GM12878 (cell line): Measurements from ENCODE around the gene PRR5L. TPM values are rescaled to one million over a fixed set of nuclear protein-coding genes. Genes with fewer than 3 reads are reported as not detected.
A peak's percentile ranks its signal among the peaks of the same experiment; 100 is the strongest.

Experiments used
- ASH2L ChIP-seq: fragments of 300-600, 200-600 bp; sonication (generic); IDR thresholded peaks from 2 replicates; pipeline ENCODE4 v1.6.1; 2017; ENCODE audit warnings: low read depth, mild to moderate bottlenecking, borderline replicate concordance
- BRCA1 ChIP-seq: IDR thresholded peaks from 2 replicates; pipeline ENCODE4 v1.6.1; 2011; ENCODE audit warnings: low read depth, low read length, improper control_type of control experiment
- CBFB ChIP-seq: IDR thresholded peaks from 2 replicates; pipeline ENCODE4 v1.6.1; 2016; ENCODE audit warnings: antibody characterized with exemption, low read depth
- CBX5 ChIP-seq: sonication (generic); IDR thresholded peaks from 2 replicates; pipeline ENCODE4 v1.6.1; 2016; ENCODE audit warnings: low read depth, moderate library complexity, mild to moderate bottlenecking, inconsistent platforms
- CHD1 ChIP-seq: IDR thresholded peaks from 2 replicates; pipeline ENCODE4 v1.6.1; 2012; ENCODE audit warnings: low read depth, low read length, improper control_type of control experiment
- HDAC6 ChIP-seq: fragments of 200-600 bp; sonication (generic); IDR thresholded peaks from one replicate; pipeline ENCODE4 v1.8.0; 2017; ENCODE audit warnings: antibody characterized with exemption; ENCODE audit not compliant: unreplicated experiment
- KDM1A ChIP-seq: fragments of 200-600 bp; sonication (generic); IDR thresholded peaks from 2 replicates; pipeline ENCODE4 v1.6.1; 2016; ENCODE audit warnings: borderline replicate concordance
- NR2C2 ChIP-seq: IDR thresholded peaks from 2 replicates; pipeline ENCODE4 v1.6.1; 2011; ENCODE audit warnings: borderline replicate concordance, low read depth; ENCODE audit not compliant: control insufficient read depth, insufficient read length
- POU2F2 ChIP-seq: IDR thresholded peaks from 3 replicates; pipeline ENCODE4 v1.6.1; 2011; ENCODE audit warnings: low read depth, mild to moderate bottlenecking, low read length, borderline replicate concordance
- RAD51 ChIP-seq: fragments of 450-650 bp; IDR thresholded peaks from 2 replicates; pipeline ENCODE4 v1.6.1; 2016; ENCODE audit warnings: moderate library complexity, mild to moderate bottlenecking, inconsistent platforms
- RBBP5 ChIP-seq: fragments of 200-600 bp; sonication (generic); conservative IDR thresholded peaks from 2 replicates; pipeline ENCODE4 v1.6.1; 2016
- SP1 ChIP-seq: IDR thresholded peaks from one replicate; pipeline ENCODE4 v1.6.1; 2011; ENCODE audit warnings: low read depth, low read length
- SRF ChIP-seq, 2 experiments: IDR thresholded peaks; 2 replicates each; pipeline ENCODE4 v1.6.1; 2011; ENCODE audit warnings: low read depth in 2 of 2, low read length in 2 of 2, mild to moderate bottlenecking in 1 of 2, moderate library complexity in 1 of 2
- STAT3 ChIP-seq: IDR thresholded peaks from 2 replicates; pipeline ENCODE4 v1.6.1; 2011; ENCODE audit warnings: low read depth, low read length, improper control_type of control experiment
- TCF12 ChIP-seq: IDR thresholded peaks from 2 replicates; pipeline ENCODE4 v1.6.1; 2011; ENCODE audit warnings: low read depth, mild to moderate bottlenecking, low read length
- ZBTB11 ChIP-seq: fragments of 450-650 bp; formaldehyde crosslinking; IDR thresholded peaks from 2 replicates; pipeline ENCODE4 v1.5.0; 2022; ENCODE audit warnings: mild to moderate bottlenecking, missing genetic modification characterization
- ZNF24 ChIP-seq: fragments of 450-650 bp; IDR thresholded peaks from 2 replicates; pipeline ENCODE4 v1.6.1; 2017; ENCODE audit warnings: antibody characterized with exemption, mild to moderate bottlenecking
- ZNF384 ChIP-seq: IDR thresholded peaks from 2 replicates; pipeline ENCODE4 v1.6.1; 2012; ENCODE audit warnings: low read depth, mild to moderate bottlenecking, low read length, improper control_type of control experiment, borderline replicate concordance
- ZSCAN29 ChIP-seq: fragments of 450-650 bp; IDR thresholded peaks from 2 replicates; pipeline ENCODE4 v1.6.1; 2017; ENCODE audit warnings: mild to moderate bottlenecking, moderate library complexity
- polyA plus RNA-seq, 11 experiments: library from polyadenylated mRNA; depleted of rRNA in 4 of 11; unstranded in 6 of 11; stranded (reverse) in 5 of 11; fragments of >200 nt; fragmentation: Nextera tagmentation in 4 of 11; fragmentation: Illumina TruSeq in 1 of 11; extraction: Ambion mirVana in 4 of 11; extraction: Trizol in 1 of 11; gene quantifications; 1 replicate in 1 of 11; 2 replicates in 10 of 11; pipeline versions ENCODE4 v1.2.1 to v1.2.3, GENCODE V29; 2011 to 2016; ENCODE audit warnings: inconsistent platforms in 2 of 11, missing spikeins in 2 of 11, low read depth in 1 of 11
- total RNA-seq, 4 experiments: library from RNA; depleted of rRNA in 3 of 4; stranded (reverse); fragments of >200 nt in 3 of 4; fragmentation: Illumina TruSeq in 1 of 4; extraction: Trizol in 1 of 4; gene quantifications; 2 replicates each; pipeline versions ENCODE4 v1.2.1 to v1.2.3, GENCODE V29; 2013 to 2021
- TF ChIP-seq, protein P1 (sequence below): fragments of 450-650 bp; formaldehyde crosslinking; IDR thresholded peaks from 2 replicates; pipeline ENCODE4 v1.4.0; 2022; ENCODE audit warnings: mild to moderate bottlenecking, moderate library complexity
- TF ChIP-seq, protein P2 (sequence below): fragments of 450-650 bp; IDR thresholded peaks from 2 replicates; pipeline ENCODE4 v1.6.1; 2018; ENCODE audit warnings: borderline replicate concordance, mild to moderate bottlenecking; ENCODE audit not compliant: partially characterized antibody

PRR5L gene
- total and polyA plus RNA-seq, 10 of the 15 experiments (the other 5 are each of a cell fraction or from before 2014, with no cell fraction given), result 0.11 to 4.2 (median 0.67) TPM; not detected in 1

- TF ChIP-seq SP1 (peak; percentile 48), KDM1A (no peak), RBBP5 (no peak), CBX5 (peak; percentile 66; the same call in 1 of the 2 replicates), POU2F2 (peak; percentile 59; the same call in 1 of the 3 replicates), ZNF24 (peak; percentile 71; the same call in 1 of the 2 replicates), ZSCAN29 (no peak), HDAC6 (no peak), NR2C2 (no peak), STAT3 (no peak), CBFB (peak; percentile 62), ZBTB11 (no peak), ZNF384 (no peak), SRF (IDR thresholded peaks at IDR 0.05; ENCODE audit: low read depth in 2 of 2, low read length in 2 of 2) (no peak), CHD1 (no peak), ASH2L (peak; percentile 79; the same call in 1 of the 2 replicates), BRCA1 (no peak), RAD51 (no peak), TCF12 (peak; percentile 62; the same call in 1 of the 2 replicates)
- TF ChIP-seq, protein P1, sequence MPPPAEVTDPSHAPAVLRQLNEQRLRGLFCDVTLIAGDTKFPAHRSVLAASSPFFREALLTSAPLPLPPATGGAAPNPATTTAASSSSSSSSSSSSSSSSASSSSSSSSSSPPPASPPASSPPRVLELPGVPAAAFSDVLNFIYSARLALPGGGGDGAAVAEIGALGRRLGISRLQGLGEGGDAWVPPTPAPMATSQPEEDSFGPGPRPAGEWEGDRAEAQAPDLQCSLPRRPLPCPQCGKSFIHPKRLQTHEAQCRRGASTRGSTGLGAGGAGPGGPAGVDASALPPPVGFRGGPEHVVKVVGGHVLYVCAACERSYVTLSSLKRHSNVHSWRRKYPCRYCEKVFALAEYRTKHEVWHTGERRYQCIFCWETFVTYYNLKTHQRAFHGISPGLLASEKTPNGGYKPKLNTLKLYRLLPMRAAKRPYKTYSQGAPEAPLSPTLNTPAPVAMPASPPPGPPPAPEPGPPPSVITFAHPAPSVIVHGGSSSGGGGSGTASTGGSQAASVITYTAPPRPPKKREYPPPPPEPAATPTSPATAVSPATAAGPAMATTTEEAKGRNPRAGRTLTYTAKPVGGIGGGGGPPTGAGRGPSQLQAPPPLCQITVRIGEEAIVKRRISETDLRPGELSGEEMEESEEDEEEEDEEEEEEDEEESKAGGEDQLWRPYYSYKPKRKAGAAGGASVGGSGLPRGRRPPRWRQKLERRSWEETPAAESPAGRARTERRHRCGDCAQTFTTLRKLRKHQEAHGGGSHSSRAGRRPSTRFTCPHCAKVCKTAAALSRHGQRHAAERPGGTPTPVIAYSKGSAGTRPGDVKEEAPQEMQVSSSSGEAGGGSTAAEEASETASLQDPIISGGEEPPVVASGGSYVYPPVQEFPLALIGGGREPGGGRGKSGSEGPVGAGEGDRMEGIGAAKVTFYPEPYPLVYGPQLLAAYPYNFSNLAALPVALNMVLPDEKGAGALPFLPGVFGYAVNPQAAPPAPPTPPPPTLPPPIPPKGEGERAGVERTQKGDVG (CRISPR knock-in tag), result no peak
- TF ChIP-seq, protein P2, sequence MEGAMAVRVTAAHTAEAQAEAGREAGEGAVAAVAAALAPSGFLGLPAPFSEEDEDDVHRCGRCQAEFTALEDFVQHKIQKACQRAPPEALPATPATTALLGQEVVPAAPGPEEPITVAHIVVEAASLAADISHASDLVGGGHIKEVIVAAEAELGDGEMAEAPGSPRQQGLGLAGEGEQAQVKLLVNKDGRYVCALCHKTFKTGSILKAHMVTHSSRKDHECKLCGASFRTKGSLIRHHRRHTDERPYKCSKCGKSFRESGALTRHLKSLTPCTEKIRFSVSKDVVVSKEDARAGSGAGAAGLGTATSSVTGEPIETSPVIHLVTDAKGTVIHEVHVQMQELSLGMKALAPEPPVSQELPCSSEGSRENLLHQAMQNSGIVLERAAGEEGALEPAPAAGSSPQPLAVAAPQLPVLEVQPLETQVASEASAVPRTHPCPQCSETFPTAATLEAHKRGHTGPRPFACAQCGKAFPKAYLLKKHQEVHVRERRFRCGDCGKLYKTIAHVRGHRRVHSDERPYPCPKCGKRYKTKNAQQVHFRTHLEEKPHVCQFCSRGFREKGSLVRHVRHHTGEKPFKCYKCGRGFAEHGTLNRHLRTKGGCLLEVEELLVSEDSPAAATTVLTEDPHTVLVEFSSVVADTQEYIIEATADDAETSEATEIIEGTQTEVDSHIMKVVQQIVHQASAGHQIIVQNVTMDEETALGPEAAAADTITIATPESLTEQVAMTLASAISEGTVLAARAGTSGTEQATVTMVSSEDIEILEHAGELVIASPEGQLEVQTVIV, result peak; percentile 70
Measured at GRCh38 chr11:36509694-36510593, 213.9 kb downstream of the PRR5L start, which contains the start of gene TRAF6 (continued).
